Measurements from ENCODE around the gene ELL2. TPM values are rescaled to one million over a fixed set of nuclear protein-coding genes. Genes with fewer than 3 reads are reported as not detected.
A peak's percentile ranks its signal among the peaks of the same experiment; 100 is the strongest.

The ELL2 gene
- polyA plus RNA-seq, 1 donor from 2014 or later: 1.4 TPM

DNA sequence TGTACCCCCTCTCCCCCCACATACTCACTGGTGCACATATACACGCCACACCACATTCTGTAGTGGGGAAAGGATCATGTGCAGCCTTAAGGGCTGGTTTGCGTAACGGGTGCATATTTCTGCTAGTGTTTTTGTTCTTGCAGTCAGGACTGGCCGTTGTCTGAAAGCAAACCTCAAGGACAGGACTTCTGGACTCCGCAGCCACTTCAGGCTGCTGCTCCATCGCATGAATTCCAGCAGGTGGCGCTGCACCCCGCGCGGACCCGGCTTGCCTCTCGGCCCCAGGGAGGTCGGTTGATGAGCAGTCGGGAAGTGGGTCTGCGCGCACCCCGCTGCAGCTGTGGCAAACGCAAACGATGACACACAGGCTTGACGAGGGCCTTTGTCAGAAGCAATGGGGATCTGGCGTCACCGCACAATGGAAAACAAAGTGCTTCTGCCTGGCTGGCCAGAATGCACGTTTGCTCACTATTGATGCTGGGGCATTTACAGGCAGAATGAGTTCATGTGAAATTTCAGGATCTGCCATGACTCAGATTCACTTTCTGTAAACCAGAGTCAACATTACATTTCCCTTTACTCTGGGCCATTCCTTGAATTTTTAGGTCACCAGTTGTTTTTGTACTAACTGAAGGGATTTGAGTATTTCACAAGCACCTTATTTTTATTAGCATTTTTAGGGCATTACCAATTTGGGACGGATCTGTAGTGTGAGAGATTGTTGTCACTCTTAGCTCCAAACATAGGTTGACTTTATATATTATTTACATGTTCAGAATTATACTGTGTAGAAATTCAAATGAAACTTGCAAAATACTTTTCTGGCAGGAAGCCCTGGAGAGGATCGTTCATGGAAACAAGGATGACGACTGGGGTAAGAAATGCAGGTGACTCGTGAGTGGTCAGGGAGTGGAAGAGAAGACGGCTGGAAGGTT is 102.7 kb downstream of the ELL2 start:
- no peaks in the 10 kb centered on the region for H3K9me3 ChIP-seq (ENCODE audit: low read length)
- H3K9ac ChIP-seq (ENCODE audit: low read length): peak overlapping the region; percentile 47
- no peaks in the 10 kb centered on the region for H3K36me3 ChIP-seq (ENCODE audit: insufficient read depth, low read length)
- no peaks in the 10 kb centered on the region for H3K9me2 ChIP-seq (ENCODE audit: insufficient read depth, low read length)
- H3K4me2 ChIP-seq (ENCODE audit: low read length): peak overlapping the region; percentile 40
- H4K20me1 ChIP-seq (ENCODE audit: insufficient read depth): no peaks in the 10 kb centered on the region
- no peaks in the 10 kb centered on the region for H3K27me3 ChIP-seq (ENCODE audit: insufficient read depth, low read depth, low read length)
- no peaks in the 10 kb centered on the region for H3F3A ChIP-seq (ENCODE audit: insufficient read depth, low read length, poor library complexity, severe bottlenecking)
- H3K79me2 ChIP-seq (replicated peaks; ENCODE audit: insufficient read depth, low read length): no peaks in the 10 kb centered on the region
- peak overlapping the region; percentile 52 for H3K4me3 ChIP-seq (ENCODE audit: low read length)
- H2AFZ ChIP-seq (ENCODE audit: low read depth, low read length): no peak overlapping the region
- peak overlapping the region; percentile 61 for H3K27ac ChIP-seq (ENCODE audit: low read length)
- TF ChIP-seq POLR2AphosphoS5 (IDR thresholded peaks at IDR 0.05) (peak; percentile 67), TAF1 (IDR thresholded peaks at IDR 0.05; ENCODE audit: low read depth) (no peak), RAD21 (conservative IDR thresholded peaks at IDR 0.05) (peak; percentile 99), EP300 (conservative IDR thresholded peaks at IDR 0.05; ENCODE audit: poor library complexity, severe bottlenecking) (peak; percentile 82), EZH2 (IDR thresholded peaks at IDR 0.05; ENCODE audit: borderline replicate concordance, insufficient read depth, low read length, poor library complexity, severe bottlenecking) (no peak), SMC3 (conservative IDR thresholded peaks at IDR 0.05; ENCODE audit: poor library complexity) (peak; percentile 99), MXI1 (conservative IDR thresholded peaks at IDR 0.05; ENCODE audit: poor library complexity, severe bottlenecking) (peak; percentile 21)
- TF ChIP-seq, protein P1, sequence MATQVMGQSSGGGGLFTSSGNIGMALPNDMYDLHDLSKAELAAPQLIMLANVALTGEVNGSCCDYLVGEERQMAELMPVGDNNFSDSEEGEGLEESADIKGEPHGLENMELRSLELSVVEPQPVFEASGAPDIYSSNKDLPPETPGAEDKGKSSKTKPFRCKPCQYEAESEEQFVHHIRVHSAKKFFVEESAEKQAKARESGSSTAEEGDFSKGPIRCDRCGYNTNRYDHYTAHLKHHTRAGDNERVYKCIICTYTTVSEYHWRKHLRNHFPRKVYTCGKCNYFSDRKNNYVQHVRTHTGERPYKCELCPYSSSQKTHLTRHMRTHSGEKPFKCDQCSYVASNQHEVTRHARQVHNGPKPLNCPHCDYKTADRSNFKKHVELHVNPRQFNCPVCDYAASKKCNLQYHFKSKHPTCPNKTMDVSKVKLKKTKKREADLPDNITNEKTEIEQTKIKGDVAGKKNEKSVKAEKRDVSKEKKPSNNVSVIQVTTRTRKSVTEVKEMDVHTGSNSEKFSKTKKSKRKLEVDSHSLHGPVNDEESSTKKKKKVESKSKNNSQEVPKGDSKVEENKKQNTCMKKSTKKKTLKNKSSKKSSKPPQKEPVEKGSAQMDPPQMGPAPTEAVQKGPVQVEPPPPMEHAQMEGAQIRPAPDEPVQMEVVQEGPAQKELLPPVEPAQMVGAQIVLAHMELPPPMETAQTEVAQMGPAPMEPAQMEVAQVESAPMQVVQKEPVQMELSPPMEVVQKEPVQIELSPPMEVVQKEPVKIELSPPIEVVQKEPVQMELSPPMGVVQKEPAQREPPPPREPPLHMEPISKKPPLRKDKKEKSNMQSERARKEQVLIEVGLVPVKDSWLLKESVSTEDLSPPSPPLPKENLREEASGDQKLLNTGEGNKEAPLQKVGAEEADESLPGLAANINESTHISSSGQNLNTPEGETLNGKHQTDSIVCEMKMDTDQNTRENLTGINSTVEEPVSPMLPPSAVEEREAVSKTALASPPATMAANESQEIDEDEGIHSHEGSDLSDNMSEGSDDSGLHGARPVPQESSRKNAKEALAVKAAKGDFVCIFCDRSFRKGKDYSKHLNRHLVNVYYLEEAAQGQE (IDR thresholded peaks at IDR 0.05; ENCODE audit: borderline replicate concordance): no peak
- TF ChIP-seq, protein P2, sequence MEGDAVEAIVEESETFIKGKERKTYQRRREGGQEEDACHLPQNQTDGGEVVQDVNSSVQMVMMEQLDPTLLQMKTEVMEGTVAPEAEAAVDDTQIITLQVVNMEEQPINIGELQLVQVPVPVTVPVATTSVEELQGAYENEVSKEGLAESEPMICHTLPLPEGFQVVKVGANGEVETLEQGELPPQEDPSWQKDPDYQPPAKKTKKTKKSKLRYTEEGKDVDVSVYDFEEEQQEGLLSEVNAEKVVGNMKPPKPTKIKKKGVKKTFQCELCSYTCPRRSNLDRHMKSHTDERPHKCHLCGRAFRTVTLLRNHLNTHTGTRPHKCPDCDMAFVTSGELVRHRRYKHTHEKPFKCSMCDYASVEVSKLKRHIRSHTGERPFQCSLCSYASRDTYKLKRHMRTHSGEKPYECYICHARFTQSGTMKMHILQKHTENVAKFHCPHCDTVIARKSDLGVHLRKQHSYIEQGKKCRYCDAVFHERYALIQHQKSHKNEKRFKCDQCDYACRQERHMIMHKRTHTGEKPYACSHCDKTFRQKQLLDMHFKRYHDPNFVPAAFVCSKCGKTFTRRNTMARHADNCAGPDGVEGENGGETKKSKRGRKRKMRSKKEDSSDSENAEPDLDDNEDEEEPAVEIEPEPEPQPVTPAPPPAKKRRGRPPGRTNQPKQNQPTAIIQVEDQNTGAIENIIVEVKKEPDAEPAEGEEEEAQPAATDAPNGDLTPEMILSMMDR (IDR thresholded peaks at IDR 0.05; ENCODE audit: poor library complexity, severe bottlenecking): peak; percentile 99

DNA sequence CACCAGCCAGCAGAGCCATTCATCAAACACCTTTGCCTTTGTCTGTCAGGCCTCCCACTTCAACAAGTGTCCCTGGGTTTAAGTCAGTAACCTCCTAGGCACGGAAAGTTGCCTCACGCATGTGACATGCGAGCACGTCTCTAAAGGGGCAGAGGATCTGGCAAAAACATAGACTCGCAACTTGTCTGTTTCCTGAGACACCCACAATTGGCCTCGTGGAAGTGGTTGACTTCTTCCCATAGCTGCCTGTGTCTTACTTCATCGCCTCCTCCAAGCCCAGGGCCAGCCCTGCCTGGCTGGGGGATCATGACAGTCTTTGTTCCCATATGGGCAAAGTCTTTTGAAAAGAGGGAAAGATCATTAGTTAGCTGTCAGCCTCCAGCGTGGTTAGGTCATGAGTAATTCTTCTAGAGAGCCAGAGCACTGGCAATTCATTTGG is 103.6 kb downstream of the ELL2 start:
- Histone ChIP-seq H2AFZ (ENCODE audit: low read depth, low read length) (no peak overlapping the region), H3K4me2 (ENCODE audit: low read length) (no peak overlapping the region)

More for the DNA sequence above, 103.6 kb downstream of the ELL2 start:
- Histone ChIP-seq H3K36me3 (ENCODE audit: insufficient read depth, low read length) (no peaks in the 10 kb centered on the region), H3K9ac (ENCODE audit: low read length) (no peak overlapping the region), H3K27ac (ENCODE audit: low read length) (no peak overlapping the region), H4K20me1 (ENCODE audit: insufficient read depth) (no peaks in the 10 kb centered on the region), H3K79me2 (replicated peaks; ENCODE audit: insufficient read depth, low read length) (no peaks in the 10 kb centered on the region), H3K9me2 (ENCODE audit: insufficient read depth, low read length) (no peaks in the 10 kb centered on the region), H3F3A (ENCODE audit: insufficient read depth, low read length, poor library complexity, severe bottlenecking) (no peaks in the 10 kb centered on the region), H3K4me3 (ENCODE audit: low read length) (no peak overlapping the region), H3K9me3 (ENCODE audit: low read length) (no peaks in the 10 kb centered on the region), H3K27me3 (ENCODE audit: insufficient read depth, low read depth, low read length) (no peaks in the 10 kb centered on the region)
- TF ChIP-seq MXI1 (conservative IDR thresholded peaks at IDR 0.05; ENCODE audit: poor library complexity, severe bottlenecking) (no peak), EZH2 (IDR thresholded peaks at IDR 0.05; ENCODE audit: borderline replicate concordance, insufficient read depth, low read length, poor library complexity, severe bottlenecking) (no peak), EP300 (conservative IDR thresholded peaks at IDR 0.05; ENCODE audit: poor library complexity, severe bottlenecking) (no peak), SMC3 (conservative IDR thresholded peaks at IDR 0.05; ENCODE audit: poor library complexity) (no peak), POLR2AphosphoS5 (IDR thresholded peaks at IDR 0.05) (no peak), RAD21 (conservative IDR thresholded peaks at IDR 0.05) (no peak), TAF1 (IDR thresholded peaks at IDR 0.05; ENCODE audit: low read depth) (no peak)
- TF ChIP-seq, protein P1 (IDR thresholded peaks at IDR 0.05; ENCODE audit: borderline replicate concordance): no peak
- TF ChIP-seq, protein P2 (IDR thresholded peaks at IDR 0.05; ENCODE audit: poor library complexity, severe bottlenecking): no peak

Data from neural cell (in vitro differentiated cells).